Mammary epithelial cell (primary cell): Measurements from ENCODE around the gene RRP8.

Experiments used
- CTCF ChIP-seq, 2 donors: IDR thresholded peaks in 1 of 2; conservative IDR thresholded peaks in 1 of 2; 2 replicates each; pipeline ENCODE4 v1.5.1; 2011 to 2012; ENCODE audit warnings: inconsistent platforms in 2 of 2, low read length in 2 of 2, mild to moderate bottlenecking in 2 of 2, control low read depth in 1 of 2, low read depth in 1 of 2; ENCODE audit not compliant: insufficient read depth in 1 of 2; ENCODE audit errors: extremely low read depth in 1 of 2
- EZH2 ChIP-seq: IDR thresholded peaks from 2 replicates; pipeline ENCODE4 v1.6.1; 2012; ENCODE audit warnings: low read length, inconsistent platforms, borderline replicate concordance

DNA sequence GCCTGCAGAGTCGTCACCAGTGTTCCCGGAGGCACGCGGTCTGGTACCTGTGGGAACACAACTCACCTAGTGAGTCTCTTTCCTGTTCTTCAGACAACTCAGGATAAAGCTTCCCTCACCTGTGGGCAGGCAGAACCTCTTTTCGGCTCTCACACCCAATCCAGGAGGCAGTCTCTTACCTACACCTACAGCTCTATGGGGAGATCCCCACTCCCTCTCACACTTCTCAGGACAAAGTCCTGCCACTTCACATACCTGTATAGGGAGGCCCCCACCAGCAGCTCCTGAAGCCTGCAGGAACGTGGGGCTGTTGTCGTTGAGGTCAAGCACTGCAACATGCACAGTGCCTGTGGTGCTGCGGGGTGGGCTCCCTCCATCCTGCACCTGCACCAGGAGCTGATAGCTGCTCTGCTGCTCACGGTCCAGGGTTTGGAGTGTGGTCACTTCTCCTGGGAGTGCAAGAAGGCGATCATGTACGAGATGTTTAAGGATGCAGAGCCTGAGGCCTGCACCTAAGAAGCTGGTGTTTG is 28.0 kb upstream of the RRP8 start:
- TF ChIP-seq CTCF (conservative IDR thresholded peaks at IDR 0.05 in 1 of 2, IDR thresholded peaks at IDR 0.05 in 1 of 2; ENCODE audit: extremely low read depth in 1 of 2, insufficient read depth in 1 of 2, low read depth in 1 of 2, low read length in 2 of 2): no peak
- no peak for TF ChIP-seq EZH2
